Right lobe of liver (tissue), 6 donors: Measurements from ENCODE around the gene ALPK1. TPM values are rescaled to one million over a fixed set of nuclear protein-coding genes. Genes with fewer than 3 reads are reported as not detected.

Source experiments
- ATAC-seq, 4 donors: fragments of 200-7000 bp; cut with Tn5 transposase; one replicate each; pipeline ENCODE4 v1.9.1; 2020; ENCODE audit warnings: mild to moderate bottlenecking in 4 of 4, moderate library complexity in 4 of 4
- DNase-seq, 3 donors: peaks; one replicate each; pipeline ENCODE4 v3.0.0-alpha.2; 2020
- H3K27ac ChIP-seq, 3 donors: fragments of 200-600 bp; one replicate each; pipeline ENCODE4 v1.8.0; 2022
- H3K27me3 ChIP-seq, 2 donors: fragments of 200-600 bp; one replicate each; pipeline ENCODE4 v1.8.0; 2022
- H3K36me3 ChIP-seq, 4 donors: fragments of 200-600 bp; sonication (generic) in 1 of 4; one replicate each; pipeline versions ENCODE4 v1.5.1 to v1.8.0; 2017 to 2022; ENCODE audit warnings: control low read depth in 1 of 4
- H3K4me1 ChIP-seq, 4 donors: fragments of 200-600 bp; sonication (generic) in 1 of 4; one replicate each; pipeline versions ENCODE4 v1.5.1 to v1.8.0; 2017 to 2022; ENCODE audit warnings: control low read depth in 1 of 4
- H3K4me3 ChIP-seq, 3 donors: fragments of 200-600 bp; one replicate each; pipeline ENCODE4 v1.8.0; 2022
- H3K9me3 ChIP-seq, 4 donors: fragments of 200-600 bp; sonication (generic) in 1 of 4; one replicate each; pipeline versions ENCODE4 v1.5.1 to v1.8.0; 2017 to 2022; ENCODE audit warnings: control low read depth in 1 of 4
- POLR2A ChIP-seq: fragments of 450-650 bp; IDR thresholded peaks from one replicate; pipeline ENCODE4 v1.6.1; 2017; ENCODE audit warnings: antibody characterized with exemption, mild to moderate bottlenecking
- WGBS: methylation state at CpG from one replicate; pipeline ENCODE4 v1.1.6; 2018; ENCODE audit warnings: low coverage, low lambda C conversion rate; ENCODE audit not compliant: insufficient coverage; ENCODE audit errors: missing lambda C conversion rate; 5-methylcytosine and 5-hydroxymethylcytosine counted together
- intact Hi-C, 2 donors: fragments of 100-400 bp; cut with DNase I; formaldehyde crosslinking; loops; one replicate each; pipeline versions ENCODE4 v1.11.2 to v1.14.1; 2022
- long read RNA-seq: library from polyadenylated mRNA; unstranded; transcript quantifications from one replicate; pipeline ENCODE4 v2.0.0, GENCODE V29; 2019
- total RNA-seq, 6 experiments: library from RNA; depleted of rRNA in 2 of 6; stranded (reverse); fragments of >200 nt in 2 of 6; fragmentation: NEBNext Ultra II Directional in 3 of 6; extraction: Animal tissue kit (Norgen Biotek cat#: 25700) in 3 of 6; gene quantifications; one replicate each; pipeline versions ENCODE4 v1.1.0 to v1.2.4, GENCODE V29; 2016 to 2023
- TF ChIP-seq, protein P1 (sequence below), 4 donors: fragments of 200-600 bp in 3 of 4; fragments of 450-650 bp in 1 of 4; IDR thresholded peaks; one replicate each; pipeline versions ENCODE4 v1.5.1 to v1.8.0; 2016 to 2022; ENCODE audit warnings: antibody characterized with exemption in 4 of 4, mild to moderate bottlenecking in 2 of 4
- donor health status: DM: no; HTN: yes; CAD: no.
- donor health status: DM: no; HTN: no; CAD: no.
- donor health status: DM: no; HTN: no; CAD: no.
- donor health status: DM: no; HTN: yes; CAD: no.
- donor health status: DM: no; HTN: yes; CAD: no.

The ALPK1 gene
- total RNA-seq: 10 to 100 TPM in 3 of 6 experiments, 1 to 10 TPM in 3; 5.6 to 20.6 (median 9.9) TPM
- long read RNA-seq, partial matches to known transcripts: 1 of 1 reads
- long read RNA-seq, other reads (novel, unspliced or antisense): 0 of 1 reads

DNA sequence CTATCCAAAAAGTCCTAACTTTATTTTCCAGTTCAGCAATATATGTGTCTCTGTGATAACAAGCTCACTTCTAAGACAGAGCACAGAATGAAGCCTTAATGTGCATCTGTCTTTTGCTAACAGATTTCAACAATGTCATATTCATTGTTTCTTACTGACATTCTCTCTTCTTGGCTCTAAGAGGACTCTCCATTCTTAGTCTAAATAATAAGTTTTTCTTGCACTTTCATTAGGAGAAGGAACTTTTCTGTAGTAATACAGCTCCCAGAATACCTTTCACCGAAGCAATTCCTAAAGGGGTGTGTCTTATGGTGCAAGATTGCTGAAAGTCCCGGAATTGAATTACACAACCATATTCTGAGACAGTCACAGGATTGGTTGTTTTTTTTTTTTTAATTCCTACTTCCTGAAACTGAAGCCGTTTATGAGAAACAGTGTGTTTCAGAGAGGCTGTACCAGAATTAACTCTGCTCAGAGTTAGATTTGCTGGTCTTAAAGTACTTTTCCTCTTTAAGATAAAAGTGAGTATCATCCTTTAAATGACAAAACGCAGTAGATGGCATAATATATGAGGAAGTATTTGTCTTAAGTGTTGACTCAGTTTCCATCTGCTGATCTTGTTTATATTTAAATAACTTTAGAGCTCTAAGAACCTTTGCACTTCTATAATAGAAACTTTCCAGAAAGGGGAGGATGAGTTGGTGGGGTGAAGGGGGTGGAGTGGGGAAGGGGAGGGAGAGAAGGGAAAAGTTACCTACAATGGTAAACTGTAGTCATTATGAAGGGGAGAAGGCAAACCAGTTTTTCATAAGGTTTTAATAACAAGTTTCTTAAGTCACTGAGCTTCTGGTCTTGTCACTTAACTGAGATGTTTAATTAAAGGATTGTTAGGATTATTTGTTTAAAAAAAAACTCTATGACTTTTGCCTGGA lies at the start of gene ALPK1:
TSS of gene ALPK1 (plus strand) at position 421 of the 932 bp plus-strand sequence.
- 0% methylated on average over 4 of the region's 4 CpGs for whole genome bisulfite sequencing
- TF ChIP-seq POLR2A: peak; percentile 63
- TF ChIP-seq, protein P1, sequence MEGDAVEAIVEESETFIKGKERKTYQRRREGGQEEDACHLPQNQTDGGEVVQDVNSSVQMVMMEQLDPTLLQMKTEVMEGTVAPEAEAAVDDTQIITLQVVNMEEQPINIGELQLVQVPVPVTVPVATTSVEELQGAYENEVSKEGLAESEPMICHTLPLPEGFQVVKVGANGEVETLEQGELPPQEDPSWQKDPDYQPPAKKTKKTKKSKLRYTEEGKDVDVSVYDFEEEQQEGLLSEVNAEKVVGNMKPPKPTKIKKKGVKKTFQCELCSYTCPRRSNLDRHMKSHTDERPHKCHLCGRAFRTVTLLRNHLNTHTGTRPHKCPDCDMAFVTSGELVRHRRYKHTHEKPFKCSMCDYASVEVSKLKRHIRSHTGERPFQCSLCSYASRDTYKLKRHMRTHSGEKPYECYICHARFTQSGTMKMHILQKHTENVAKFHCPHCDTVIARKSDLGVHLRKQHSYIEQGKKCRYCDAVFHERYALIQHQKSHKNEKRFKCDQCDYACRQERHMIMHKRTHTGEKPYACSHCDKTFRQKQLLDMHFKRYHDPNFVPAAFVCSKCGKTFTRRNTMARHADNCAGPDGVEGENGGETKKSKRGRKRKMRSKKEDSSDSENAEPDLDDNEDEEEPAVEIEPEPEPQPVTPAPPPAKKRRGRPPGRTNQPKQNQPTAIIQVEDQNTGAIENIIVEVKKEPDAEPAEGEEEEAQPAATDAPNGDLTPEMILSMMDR (IDR thresholded peaks at IDR 0.05): no peak
- ATAC-seq (peak; percentile 94 to 99 (median 96)), DNase-seq (no peak)
- H3K9me3 ChIP-seq: no peaks in the 10 kb centered on the region
- H3K4me1 ChIP-seq: peaks cover 0 to 10% (median 3%) of the 10 kb centered on the region in 4 donors
- H3K4me3 ChIP-seq: peak within 1 kb of the TSS; percentile 31 to 51 (median 49)
- intact Hi-C loops: no loop called here
- no peaks in the 10 kb centered on the region for H3K27me3 ChIP-seq
- H3K27ac ChIP-seq: peak within 1 kb of the TSS; percentile 46 to 68 (median 56)
- no peaks in the 10 kb centered on the region for H3K36me3 ChIP-seq

- Histone ChIP-seq H3K9me3 (no peaks in the 10 kb centered on the region), H3K27ac (no peak overlapping the region), H3K4me3 (no peak overlapping the region), H3K4me1 (peaks cover 0 to 5% (median 0%) of the 10 kb centered on the region in 4 donors), H3K27me3 (no peaks in the 10 kb centered on the region), H3K36me3 (peaks cover 0 to 3% (median 0%) of the 10 kb centered on the region in 4 donors)
- DNase-seq: no peak
- TF ChIP-seq, protein P1 (IDR thresholded peaks at IDR 0.05): no peak
- TF ChIP-seq POLR2A: no peak
- 90% methylated on average over 3 of the region's 3 CpGs for WGBS
- peak in 3 of 4 donors; percentile 44 to 61 (median 56) for ATAC-seq
- intact Hi-C loops: loop anchor here in 1 of 2 donors (10.0 kb wide), 1 partner anchor 156 kb away; no protein-coding TSS in a partner anchor
Observed at GRCh38 chr4:112251019-112251643, 46.0 kb upstream of the ALPK1 start.

DNA sequence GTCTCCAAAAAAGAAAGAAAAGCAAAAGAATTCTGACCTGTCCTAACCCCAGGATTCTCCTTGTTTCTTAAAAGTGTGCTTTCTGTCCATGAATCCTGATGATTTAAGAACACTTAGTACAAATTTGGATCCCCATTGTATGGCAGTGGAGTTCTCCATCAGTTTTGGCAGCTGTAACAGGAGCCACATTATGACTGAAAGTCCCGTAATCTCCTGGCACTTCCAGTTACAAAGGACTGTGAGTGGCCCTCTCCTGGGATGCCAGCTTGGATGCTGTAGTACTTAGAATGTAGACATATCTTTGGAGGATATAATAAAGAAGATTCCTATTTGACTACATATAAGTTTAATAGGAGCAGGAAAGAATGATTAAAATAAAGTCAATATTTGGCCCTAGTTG lies 44.9 kb upstream of the ALPK1 start:
- no peak overlapping the region for H3K27ac ChIP-seq
- H3K36me3 ChIP-seq: peaks cover 0 to 3% (median 0%) of the 10 kb centered on the region in 4 donors
- ATAC-seq (no peak), DNase-seq (no peak)
- H3K4me3 ChIP-seq: no peak overlapping the region
- TF ChIP-seq, protein P1 (IDR thresholded peaks at IDR 0.05): no peak
- TF ChIP-seq POLR2A: no peak
- peaks cover 0 to 11% (median 0%) of the 10 kb centered on the region in 4 donors for H3K4me1 ChIP-seq
- intact Hi-C loops: loop anchor here in 1 of 2 donors (10.0 kb wide), 1 partner anchor 157 kb away; no protein-coding TSS in a partner anchor
- H3K27me3 ChIP-seq: no peaks in the 10 kb centered on the region
- 88% methylated on average over 1 of the region's 1 CpG for WGBS
- no peaks in the 10 kb centered on the region for H3K9me3 ChIP-seq

GRCh38 chr4:112253382-112254000 lies 43.7 kb upstream of the ALPK1 start:
- no peak for DNase-seq
- H3K27ac ChIP-seq: no peak overlapping the region
- intact Hi-C loops: loop anchor here in 1 of 2 donors (10.0 kb wide), 1 partner anchor 159 kb away; no protein-coding TSS in a partner anchor
- ATAC-seq: no peak
- no peaks in the 10 kb centered on the region for H3K9me3 ChIP-seq
- TF ChIP-seq POLR2A: no peak
- TF ChIP-seq, protein P1 (IDR thresholded peaks at IDR 0.05): no peak
- H3K36me3 ChIP-seq: peaks cover 0 to 3% (median 0%) of the 10 kb centered on the region in 4 donors
- no peaks in the 10 kb centered on the region for H3K27me3 ChIP-seq
- H3K4me3 ChIP-seq: no peak overlapping the region
- peaks cover 0 to 12% (median 0%) of the 10 kb centered on the region in 4 donors for H3K4me1 ChIP-seq
- 83% methylated on average over 2 of the region's 2 CpGs for WGBS
